HG02642 (cell line): ENCODE measurements around the gene COX19.
A peak's percentile ranks its signal among the peaks of the same experiment; 100 is the strongest.
"Not testable (repeated sequence)": the region's sequence is repeated elsewhere in the genome, so short reads cannot be mapped to it uniquely, and the experiment has no call there.

Experiments used
- ATAC-seq: cut with Tn5 transposase; IDR thresholded peaks from one replicate; pipeline ENCODE4 v1.9.1; 2021; ENCODE audit warnings: mild to moderate bottlenecking; ENCODE audit not compliant: unreplicated experiment, poor library complexity

COX19 gene

GRCh38 chr7:949021-949934 lies 26.1 kb downstream of the COX19 start:
- ATAC-seq, result no peak

- no peak for ATAC-seq
Measured at GRCh38 chr7:947391-948210, 27.7 kb downstream of the COX19 start.

- no peak for ATAC-seq
Measured at GRCh38 chr7:946256-946996, 28.9 kb downstream of the COX19 start.

DNA sequence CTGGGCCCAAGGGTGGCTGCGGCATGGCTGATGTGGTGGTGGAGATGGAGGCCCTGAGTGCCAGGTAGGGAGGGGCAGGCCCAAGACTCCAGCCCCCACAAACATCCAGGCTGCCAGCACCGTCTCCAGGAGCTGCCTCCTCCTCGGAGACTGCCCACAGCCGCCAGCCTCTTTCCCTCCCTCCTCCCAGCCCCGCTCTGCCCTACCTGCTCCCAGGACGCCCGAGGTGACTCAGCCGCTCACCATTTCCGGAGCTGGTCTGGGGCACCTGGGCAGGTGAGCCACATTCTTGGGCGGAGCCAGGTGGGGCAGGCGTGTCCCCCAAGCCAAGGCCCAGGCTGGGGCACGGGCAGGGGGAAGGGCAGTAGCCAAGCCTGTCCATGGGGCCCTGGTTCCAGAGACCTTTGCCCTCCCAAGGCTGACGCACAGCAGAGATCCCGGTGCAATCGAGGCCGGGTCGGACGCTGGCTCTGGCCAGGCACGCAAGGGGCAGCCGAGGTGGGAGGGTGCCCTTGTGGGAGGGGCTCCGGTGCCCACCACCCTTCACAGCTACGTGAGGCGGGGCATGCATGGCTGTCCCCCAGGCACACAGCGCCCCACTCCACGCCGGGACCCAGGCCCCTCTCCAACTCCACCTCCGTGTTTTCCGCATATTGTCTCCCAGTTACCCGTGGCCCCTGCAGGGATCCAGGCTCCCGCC lies 29.6 kb downstream of the COX19 start:
- ATAC-seq, result no peak

GRCh38 chr7:945147-945555 lies 30.2 kb downstream of the COX19 start:
- ATAC-seq, result no peak

DNA sequence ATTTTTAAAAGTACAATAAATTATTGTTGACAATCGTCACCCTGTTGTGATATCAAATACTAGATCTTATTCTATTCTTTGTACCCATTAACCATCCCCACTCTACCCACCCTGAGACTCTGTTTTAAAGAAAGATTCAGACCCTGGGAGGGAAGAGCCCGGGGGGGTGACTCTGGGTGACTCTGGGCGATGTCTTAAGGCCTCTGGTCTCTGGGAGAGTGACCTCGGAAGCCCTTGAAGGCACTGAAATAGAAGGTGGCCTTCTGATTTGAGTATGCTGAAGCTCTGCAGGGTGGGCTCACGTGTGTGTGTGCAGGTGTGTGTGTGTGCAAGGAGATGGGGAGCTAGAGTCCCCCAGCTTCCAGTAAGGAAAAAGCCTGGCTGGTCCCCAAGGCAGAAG lies 30.6 kb downstream of the COX19 start:
- no peak for ATAC-seq

GRCh38 chr7:943793-944192 lies 31.6 kb downstream of the COX19 start:
- not testable (repeated sequence) for ATAC-seq

DNA sequence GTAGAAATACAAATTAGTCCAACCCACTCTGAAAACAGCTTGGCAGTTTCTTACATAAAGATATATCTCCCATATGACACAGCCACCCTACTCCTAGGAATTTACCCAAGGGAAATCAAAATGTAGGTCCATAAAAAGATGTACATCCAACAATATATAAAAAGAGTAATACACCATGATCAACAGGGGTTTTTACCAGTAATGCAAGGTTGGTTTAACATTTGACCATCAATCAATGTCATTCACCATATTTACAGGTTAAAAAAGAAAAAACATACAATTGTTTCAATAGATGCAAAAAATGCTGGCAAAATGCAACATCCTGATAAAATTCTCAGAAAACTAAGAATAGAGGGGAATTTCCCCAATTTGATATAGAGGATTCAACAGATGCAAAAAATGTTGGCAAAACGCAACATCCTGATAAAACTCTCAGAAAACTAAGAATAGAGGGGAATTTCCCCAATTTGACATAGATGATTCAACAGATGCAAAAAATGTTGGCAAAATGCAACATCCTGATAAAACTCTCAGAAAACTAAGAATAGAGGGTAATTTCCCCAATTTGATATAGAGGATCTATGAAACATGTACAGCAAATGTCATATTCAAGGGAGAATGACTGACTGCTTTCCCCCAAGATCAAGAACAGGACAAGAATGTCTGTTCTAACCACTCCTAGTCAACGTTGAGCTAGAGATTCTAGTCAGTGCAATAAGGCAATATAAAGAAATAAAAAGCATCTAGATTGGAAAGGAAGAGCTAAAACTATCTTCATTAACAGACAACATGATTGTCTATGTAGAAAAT lies 34.5 kb downstream of the COX19 start:
- no peak for ATAC-seq

GRCh38 chr7:939843-940242 lies 35.5 kb downstream of the COX19 start:
- no peak for ATAC-seq

GRCh38 chr7:938546-939185 lies 36.7 kb downstream of the COX19 start:
- ATAC-seq, result no peak

GRCh38 chr7:937856-938484 lies 37.4 kb downstream of the COX19 start:
- no peak for ATAC-seq

DNA sequence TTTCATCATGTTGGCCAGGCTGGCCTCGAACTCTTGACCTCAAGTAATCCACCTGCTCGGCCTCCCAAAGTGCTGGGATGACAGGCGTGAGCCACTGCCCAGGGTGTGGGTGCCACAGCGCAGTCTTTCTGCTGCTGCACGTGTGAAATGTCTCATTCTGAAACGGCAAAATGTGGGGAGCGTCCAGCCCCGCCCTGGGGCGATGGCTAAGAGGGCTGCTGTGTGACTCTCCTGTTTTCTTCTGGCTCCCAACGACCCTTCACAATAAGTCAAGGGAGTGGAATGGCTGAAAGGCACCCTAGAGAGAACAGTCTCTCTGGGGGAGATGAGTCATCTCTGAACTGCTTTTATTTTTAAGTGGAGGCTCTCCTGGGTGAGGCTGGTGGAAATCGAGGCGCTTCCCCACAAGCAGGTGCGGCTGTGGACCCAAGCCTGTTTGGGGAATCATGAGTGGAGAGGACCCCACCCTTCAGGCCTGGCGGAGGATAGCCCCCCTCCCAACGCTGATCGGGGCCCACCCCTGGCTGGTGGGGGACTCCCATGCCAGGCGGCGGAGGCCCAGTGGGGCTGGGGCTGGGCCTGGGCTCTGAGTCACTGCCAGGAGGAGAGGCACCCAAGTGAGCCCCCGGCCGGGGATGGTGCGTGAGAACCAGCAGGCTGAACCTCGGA lies 38.8 kb downstream of the COX19 start:
- ATAC-seq, result peak; percentile 81

GRCh38 chr7:935874-936385 lies 39.4 kb downstream of the COX19 start:
- ATAC-seq, result no peak

GRCh38 chr7:935164-935873 lies 40.0 kb downstream of the COX19 start:
- no peak for ATAC-seq

- ATAC-seq, result no peak
Measured at GRCh38 chr7:934469-935163, 40.7 kb downstream of the COX19 start.

DNA sequence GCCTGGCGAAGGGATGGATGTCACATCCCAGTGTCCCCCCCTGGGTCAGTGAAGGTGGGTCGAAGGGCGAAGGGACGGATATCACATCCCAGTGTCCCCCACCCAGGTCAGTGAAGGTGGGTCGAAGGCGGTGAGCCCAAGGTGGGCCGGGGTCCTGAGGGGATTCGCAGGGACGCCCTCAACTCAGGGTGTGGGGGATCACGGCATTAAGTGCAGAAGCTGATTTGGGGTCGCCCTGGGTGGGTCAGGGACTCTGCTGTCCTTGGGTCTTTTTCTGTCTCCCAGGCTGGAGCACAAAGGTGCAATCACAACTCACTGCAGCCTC lies 42.7 kb downstream of the COX19 start:
- ATAC-seq, result no peak
